ENCODE results near the gene RMI2. TPM values are rescaled to one million over a fixed set of nuclear protein-coding genes. Genes with fewer than 3 reads are reported as not detected.
"Not testable (repeated sequence)": the region's sequence is repeated elsewhere in the genome, so short reads cannot be mapped to it uniquely, and the experiment has no call there.

Gene RMI2
- total RNA-seq, 2 donors from 2014 or later = 0.49 TPM; not detected in 1

DNA sequence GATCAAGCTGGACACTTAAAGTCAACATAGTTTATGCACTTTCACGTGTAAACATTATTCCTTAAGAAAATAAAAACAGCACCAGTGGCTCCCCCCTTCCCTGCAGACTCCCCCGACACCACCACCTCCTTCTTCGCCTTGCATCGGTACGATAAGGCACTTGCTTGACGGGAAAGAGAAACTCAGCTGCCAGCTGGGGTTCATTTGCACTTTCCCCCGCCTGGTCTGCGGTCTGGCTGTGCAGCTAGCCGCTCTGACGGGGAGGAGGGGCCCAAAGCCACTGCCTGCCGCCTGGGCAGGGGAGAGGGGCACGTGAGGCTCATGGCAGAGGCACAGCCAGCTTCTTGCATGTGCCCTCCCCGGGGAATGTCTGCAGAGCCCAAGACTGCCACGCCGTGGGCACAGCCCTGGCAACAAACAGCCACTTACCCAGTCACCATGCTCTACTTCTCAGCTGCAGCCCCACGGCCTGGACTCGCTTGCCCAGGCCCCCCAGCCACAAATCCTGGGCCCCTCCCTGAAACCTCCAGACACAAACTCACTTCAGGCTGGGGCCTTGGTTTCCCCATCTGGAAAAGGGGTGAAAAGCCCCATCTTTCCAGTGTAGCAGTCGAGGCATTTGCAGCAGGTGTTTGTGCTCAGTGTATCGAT, 47.6 kb upstream of the RMI2 start:
- Histone ChIP-seq H3K27ac (no peak overlapping the region), H3K27me3 (replicated peaks; ENCODE audit: insufficient read depth) (no peaks in the 10 kb centered on the region), H3K4me1 (ENCODE audit: control insufficient read depth in 1 of 2, low read depth in 2 of 2) (peaks cover 6 to 26% of the 10 kb centered on the region in 2 donors), H3K36me3 (no peaks in the 10 kb centered on the region), H3K9me3 (no peaks in the 10 kb centered on the region), H3K4me3 (peak overlapping the region; percentile 61)
- TF ChIP-seq, protein P1, sequence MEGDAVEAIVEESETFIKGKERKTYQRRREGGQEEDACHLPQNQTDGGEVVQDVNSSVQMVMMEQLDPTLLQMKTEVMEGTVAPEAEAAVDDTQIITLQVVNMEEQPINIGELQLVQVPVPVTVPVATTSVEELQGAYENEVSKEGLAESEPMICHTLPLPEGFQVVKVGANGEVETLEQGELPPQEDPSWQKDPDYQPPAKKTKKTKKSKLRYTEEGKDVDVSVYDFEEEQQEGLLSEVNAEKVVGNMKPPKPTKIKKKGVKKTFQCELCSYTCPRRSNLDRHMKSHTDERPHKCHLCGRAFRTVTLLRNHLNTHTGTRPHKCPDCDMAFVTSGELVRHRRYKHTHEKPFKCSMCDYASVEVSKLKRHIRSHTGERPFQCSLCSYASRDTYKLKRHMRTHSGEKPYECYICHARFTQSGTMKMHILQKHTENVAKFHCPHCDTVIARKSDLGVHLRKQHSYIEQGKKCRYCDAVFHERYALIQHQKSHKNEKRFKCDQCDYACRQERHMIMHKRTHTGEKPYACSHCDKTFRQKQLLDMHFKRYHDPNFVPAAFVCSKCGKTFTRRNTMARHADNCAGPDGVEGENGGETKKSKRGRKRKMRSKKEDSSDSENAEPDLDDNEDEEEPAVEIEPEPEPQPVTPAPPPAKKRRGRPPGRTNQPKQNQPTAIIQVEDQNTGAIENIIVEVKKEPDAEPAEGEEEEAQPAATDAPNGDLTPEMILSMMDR (IDR thresholded peaks at IDR 0.05) = no peak
- DNase-seq (ENCODE audit: low spot score) = peak; percentile 8
- peak; percentile 58 for ATAC-seq (ENCODE audit: insufficient number of reproducible peaks, low FRiP score, low read depth)

DNA sequence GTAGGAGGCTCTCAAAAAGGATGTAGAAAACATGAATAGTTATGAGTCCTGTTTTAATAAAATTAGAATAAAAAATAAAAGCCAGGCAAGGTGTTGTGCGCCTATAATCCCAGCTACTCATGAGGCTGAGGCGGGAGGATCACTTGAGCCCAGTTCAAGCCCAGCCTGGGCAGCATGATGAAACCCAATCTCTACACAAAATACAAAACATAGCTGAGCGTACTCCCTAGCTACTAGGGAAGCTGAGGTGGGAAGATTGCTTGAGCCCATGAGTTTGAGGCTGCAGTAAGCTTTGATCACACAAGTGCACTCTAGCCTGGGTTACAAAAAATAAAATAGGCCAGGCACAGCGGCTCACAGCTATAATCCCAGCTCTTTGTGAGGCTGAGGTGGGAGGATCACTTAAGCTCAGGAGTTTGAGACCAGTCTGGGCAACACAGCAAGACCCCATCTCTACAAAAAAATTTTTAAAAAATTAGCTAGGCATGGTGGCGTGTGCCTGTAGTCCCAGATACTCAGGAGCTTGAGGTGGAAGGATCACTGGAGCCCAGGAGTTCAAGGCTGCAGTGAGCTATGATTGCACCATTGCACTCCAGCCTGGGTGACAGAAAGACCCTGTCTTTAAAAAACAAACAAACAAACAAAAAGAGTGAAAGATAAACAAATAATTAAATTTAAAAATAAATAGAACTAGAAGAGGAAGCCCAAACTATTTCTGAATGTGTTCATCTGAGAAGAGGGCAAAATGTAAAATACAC, 46.9 kb upstream of the RMI2 start:
- no peak for ATAC-seq (ENCODE audit: insufficient number of reproducible peaks, low FRiP score, low read depth)
- peak overlapping the region; percentile 61 for H3K4me3 ChIP-seq
- no peaks in the 10 kb centered on the region for H3K36me3 ChIP-seq
- H3K27ac ChIP-seq = no peak overlapping the region
- no peaks in the 10 kb centered on the region for H3K9me3 ChIP-seq
- H3K4me1 ChIP-seq (ENCODE audit: control insufficient read depth in 1 of 2, low read depth in 2 of 2) = peaks cover 6 to 20% of the 10 kb centered on the region in 2 donors
- no peak for DNase-seq (ENCODE audit: low spot score)
- H3K27me3 ChIP-seq (replicated peaks; ENCODE audit: insufficient read depth) = no peaks in the 10 kb centered on the region
- TF ChIP-seq, protein P1 (IDR thresholded peaks at IDR 0.05) = no peak

DNA sequence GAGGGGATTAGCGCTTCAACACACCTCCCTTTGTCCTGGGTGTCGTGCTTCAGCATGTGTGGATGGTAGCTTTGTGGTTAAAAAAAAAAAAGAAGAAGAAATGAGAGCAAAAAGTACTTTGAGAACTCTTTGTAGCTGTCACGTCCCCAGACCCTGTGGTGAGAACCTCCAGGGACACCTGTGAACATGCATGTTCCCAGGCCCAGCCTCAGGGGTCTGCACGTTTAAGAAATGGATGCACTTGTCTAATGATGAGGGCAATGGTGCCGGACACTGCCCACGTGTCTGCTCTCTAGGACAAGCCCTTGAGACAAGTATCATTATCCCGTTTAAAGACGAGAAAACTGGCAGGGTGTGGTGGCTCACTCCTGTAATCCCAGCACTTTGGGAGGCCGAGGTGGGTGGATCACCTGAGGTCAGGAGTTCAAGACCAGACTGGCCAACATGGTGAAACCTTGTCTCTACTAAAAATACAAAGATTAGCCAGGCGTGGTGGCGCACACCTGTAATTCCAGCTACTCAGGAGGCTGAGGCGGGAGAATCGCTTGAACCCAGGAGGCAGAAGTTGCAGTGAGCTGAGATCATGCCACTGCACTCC, 46.2 kb upstream of the RMI2 start:
- H3K4me1 ChIP-seq (ENCODE audit: control insufficient read depth in 1 of 2, low read depth in 2 of 2) = peaks cover 6 to 19% of the 10 kb centered on the region in 2 donors
- ATAC-seq (ENCODE audit: insufficient number of reproducible peaks, low FRiP score, low read depth); H3K4me3 ChIP-seq; H3K9me3 ChIP-seq; H3K27me3 ChIP-seq (replicated peaks; ENCODE audit: insufficient read depth); DNase-seq (ENCODE audit: low spot score); H3K27ac ChIP-seq; H3K36me3 ChIP-seq: not testable (repeated sequence)

DNA sequence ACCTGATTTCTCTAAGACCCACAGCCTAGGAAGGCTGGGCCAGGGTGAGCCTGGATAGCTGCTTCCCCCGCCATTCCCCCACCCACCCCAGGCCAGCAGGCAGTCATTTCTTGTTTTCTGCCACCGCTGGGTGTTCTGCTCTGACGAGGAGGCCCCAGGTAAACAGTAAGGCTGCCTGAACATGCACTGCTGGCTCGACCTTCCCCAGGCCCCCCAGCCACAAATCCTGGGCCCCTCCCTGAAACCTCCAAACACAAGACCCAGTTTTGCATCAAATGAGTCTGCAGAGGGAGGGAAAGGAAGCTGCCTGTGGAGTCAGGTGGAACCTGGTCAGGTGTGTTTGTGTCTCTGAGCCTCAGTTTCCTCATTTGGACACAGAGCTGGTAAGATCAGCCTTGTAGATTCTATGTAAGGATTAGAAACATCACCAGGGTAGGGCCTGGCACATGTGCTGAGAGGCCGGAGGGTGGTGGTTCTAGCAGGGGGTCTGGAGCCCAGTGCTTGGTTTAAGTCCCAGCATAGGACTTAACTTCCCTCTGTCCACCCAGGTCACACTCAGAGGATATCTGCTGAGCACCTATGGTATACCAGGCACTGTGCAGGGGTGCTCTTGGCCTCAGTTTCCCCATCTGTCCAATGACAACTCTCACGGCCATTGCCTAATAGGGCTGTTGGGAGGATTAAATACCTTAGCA, 45.2 kb upstream of the RMI2 start:
- Histone ChIP-seq H3K27me3 (replicated peaks; ENCODE audit: insufficient read depth) (no peaks in the 10 kb centered on the region), H3K27ac (no peak overlapping the region), H3K4me3 (no peak overlapping the region), H3K9me3 (no peaks in the 10 kb centered on the region), H3K4me1 (ENCODE audit: control insufficient read depth in 1 of 2, low read depth in 2 of 2) (peaks cover 6 to 19% of the 10 kb centered on the region in 2 donors), H3K36me3 (no peaks in the 10 kb centered on the region)
- no peak for ATAC-seq (ENCODE audit: insufficient number of reproducible peaks, low FRiP score, low read depth)
- TF ChIP-seq, protein P1 (IDR thresholded peaks at IDR 0.05) = no peak
- DNase-seq (ENCODE audit: low spot score) = no peak

DNA sequence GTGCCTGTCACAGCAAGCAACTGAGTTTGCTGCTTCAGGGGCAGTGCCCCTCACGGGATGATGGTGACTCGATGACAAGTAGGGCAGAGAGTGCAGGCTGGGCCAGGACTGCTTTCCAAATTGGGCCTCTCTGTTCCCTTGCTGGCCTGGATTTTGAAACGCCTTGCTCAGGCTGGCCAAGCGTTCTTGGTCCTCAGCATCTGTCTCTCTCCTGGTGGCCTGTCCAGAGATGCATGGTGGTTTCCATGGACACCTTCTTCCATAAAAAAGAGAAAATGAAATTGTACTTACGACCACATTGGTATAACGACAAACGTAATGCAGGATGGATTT, 44.7 kb upstream of the RMI2 start:
- no peak overlapping the region for H3K27ac ChIP-seq
- no peak for DNase-seq (ENCODE audit: low spot score)
- no peaks in the 10 kb centered on the region for H3K36me3 ChIP-seq
- H3K4me3 ChIP-seq = no peak overlapping the region
- H3K9me3 ChIP-seq = no peaks in the 10 kb centered on the region
- ATAC-seq (ENCODE audit: insufficient number of reproducible peaks, low FRiP score, low read depth) = no peak
- peaks cover 6 to 19% of the 10 kb centered on the region in 2 donors for H3K4me1 ChIP-seq (ENCODE audit: control insufficient read depth in 1 of 2, low read depth in 2 of 2)
- TF ChIP-seq, protein P1 (IDR thresholded peaks at IDR 0.05) = no peak
- H3K27me3 ChIP-seq (replicated peaks; ENCODE audit: insufficient read depth) = no peaks in the 10 kb centered on the region
